T-helper 1 cell treated with Interleukin-12 subunit alpha and Interleukin-12 subunit beta and Interleukin-4 antibody, amounts not matched to agents 30 μg/mL and 1 μg/mL, for 36 hours (primary cell): ENCODE data around the gene PKHD1.

Source experiments
- H3K27ac Mint-ChIP-seq: one replicate; pipeline ENCODE4 v1.8.0; 2021; ENCODE audit warnings: mild to moderate bottlenecking, mixed read lengths
- H3K27me3 Mint-ChIP-seq: one replicate; pipeline ENCODE4 v1.8.0; 2021; ENCODE audit warnings: low read depth, mixed read lengths
- H3K36me3 Mint-ChIP-seq: one replicate; pipeline ENCODE4 v1.8.0; 2021; ENCODE audit warnings: low read depth, mixed read lengths
- H3K4me1 Mint-ChIP-seq: one replicate; pipeline ENCODE4 v1.8.0; 2021; ENCODE audit warnings: low read depth, mixed read lengths
- H3K4me3 Mint-ChIP-seq: one replicate; pipeline ENCODE4 v1.8.0; 2021; ENCODE audit warnings: mild to moderate bottlenecking, moderate library complexity, mixed read lengths
- H3K9me3 Mint-ChIP-seq: one replicate; pipeline ENCODE4 v1.8.0; 2021; ENCODE audit warnings: mixed read lengths

PKHD1 gene

DNA sequence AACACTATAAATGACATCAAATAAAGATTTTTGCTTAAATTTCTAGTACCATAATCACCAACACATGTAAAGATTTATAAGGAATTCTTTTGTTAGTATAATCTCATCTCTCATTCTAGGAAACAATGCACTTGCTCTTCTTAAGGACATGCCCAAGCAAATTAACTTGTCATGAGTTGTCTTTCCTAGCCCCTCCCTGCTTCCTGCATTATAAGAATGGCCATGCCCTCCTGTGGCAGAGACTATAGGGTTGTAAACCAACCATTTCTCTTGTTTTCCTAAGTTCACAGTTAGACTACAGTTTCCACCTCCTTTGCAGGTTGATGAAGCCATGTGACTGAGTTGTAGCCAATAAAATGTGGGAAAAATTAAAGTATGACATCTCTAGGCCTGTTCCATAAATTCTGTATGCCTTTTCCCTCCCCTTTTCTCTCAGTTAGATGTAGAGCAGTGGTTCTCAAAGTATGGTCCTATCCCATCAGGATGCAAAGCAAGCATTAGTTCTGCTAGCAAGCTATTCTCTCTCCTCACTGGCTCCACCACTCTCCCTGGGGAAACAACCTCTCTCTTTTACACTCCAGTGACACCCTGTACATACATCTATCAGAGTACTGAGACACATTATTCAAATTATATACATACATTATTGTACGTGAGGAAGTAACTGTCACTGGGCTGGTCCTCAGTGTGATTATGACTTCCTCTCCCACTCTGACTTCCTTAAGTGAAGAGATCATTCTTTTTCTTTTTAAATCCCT is 295.0 kb downstream of the PKHD1 start:
- H3K4me1 Mint-ChIP-seq = no peaks in the 10 kb centered on the region
- peaks cover 24% of the 10 kb centered on the region for H3K9me3 Mint-ChIP-seq
- H3K4me3 Mint-ChIP-seq = no peak overlapping the region
- no peaks in the 10 kb centered on the region for H3K36me3 Mint-ChIP-seq
- no peak overlapping the region for H3K27ac Mint-ChIP-seq
- no peaks in the 10 kb centered on the region for H3K27me3 Mint-ChIP-seq

DNA sequence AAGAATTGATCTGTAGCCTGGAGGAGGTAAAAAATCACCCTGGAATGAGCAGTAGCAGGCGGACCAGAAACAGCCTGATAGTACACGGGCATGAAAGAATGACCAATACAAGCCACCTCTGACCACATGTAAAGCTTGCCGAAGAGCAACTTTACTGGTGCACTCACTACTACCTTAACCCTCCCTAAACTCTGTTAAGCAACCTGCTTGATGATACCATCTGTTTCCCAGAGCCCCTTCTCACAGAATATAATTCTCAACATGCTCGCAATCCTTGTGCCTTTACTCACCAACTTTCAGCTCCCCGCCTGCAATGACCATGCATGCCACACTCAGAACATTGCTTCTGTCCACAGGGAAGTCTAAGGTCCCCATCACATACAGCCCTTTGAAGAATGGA is 296.5 kb downstream of the PKHD1 start:
- Mint-ChIP-seq H3K4me1 (no peaks in the 10 kb centered on the region), H3K4me3 (no peak overlapping the region), H3K36me3 (no peaks in the 10 kb centered on the region), H3K9me3 (peaks cover 15% of the 10 kb centered on the region), H3K27ac (no peak overlapping the region), H3K27me3 (no peaks in the 10 kb centered on the region)

DNA sequence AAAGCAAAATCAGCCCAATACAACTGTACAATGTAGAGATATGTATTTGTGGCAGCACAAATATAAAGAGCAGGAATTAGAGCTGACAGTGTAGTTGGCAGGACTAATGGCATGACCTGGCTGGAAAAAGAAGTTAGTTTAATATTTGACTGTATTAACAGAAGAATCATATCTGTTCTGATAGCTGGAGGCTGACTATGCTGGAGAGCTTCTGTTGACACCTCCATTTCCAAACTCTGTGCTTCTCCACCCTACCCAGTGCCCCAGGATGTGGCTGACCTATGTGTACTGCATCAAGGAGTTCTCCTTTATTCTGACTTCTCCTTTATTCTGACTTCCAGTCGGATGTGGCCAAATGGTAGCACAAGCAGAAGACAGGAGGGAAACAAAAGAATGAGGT is 299.3 kb downstream of the PKHD1 start:
- Mint-ChIP-seq H3K36me3 (no peaks in the 10 kb centered on the region), H3K9me3 (no peaks in the 10 kb centered on the region), H3K4me1 (no peaks in the 10 kb centered on the region)

GRCh38 chr6:51778666-51779065 is 308.7 kb downstream of the PKHD1 start:
- Mint-ChIP-seq H3K27ac (no peak overlapping the region), H3K4me1 (no peaks in the 10 kb centered on the region), H3K9me3 (no peaks in the 10 kb centered on the region), H3K27me3 (no peaks in the 10 kb centered on the region), H3K4me3 (no peak overlapping the region), H3K36me3 (no peaks in the 10 kb centered on the region)

More for the DNA sequence above, 299.3 kb downstream of the PKHD1 start:
- no peak overlapping the region for H3K27ac Mint-ChIP-seq
- H3K27me3 Mint-ChIP-seq = no peaks in the 10 kb centered on the region
- H3K4me3 Mint-ChIP-seq = no peak overlapping the region

DNA sequence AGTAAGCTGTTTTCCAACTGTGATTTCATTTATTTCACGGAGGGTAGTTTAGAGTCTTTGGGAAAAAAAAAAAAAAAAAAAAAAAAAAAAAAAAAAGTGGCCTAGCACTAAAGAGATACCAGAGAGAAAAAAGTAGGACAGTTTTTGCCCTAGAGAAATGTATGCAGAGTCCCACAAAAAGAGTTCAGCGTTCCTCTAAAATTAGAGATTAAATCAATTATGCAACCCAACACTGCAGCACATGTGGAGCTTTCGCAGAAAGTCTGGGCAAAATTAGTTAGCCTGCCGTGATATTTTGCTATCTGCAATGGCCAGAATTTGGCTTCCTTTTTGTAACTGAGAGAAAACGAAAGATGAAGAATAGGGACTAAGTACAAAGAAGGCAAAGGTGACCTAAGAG is 309.8 kb downstream of the PKHD1 start:
- Mint-ChIP-seq H3K9me3 (no peaks in the 10 kb centered on the region), H3K36me3 (no peaks in the 10 kb centered on the region), H3K27ac (no peak overlapping the region), H3K4me3 (no peak overlapping the region), H3K4me1 (no peaks in the 10 kb centered on the region), H3K27me3 (no peaks in the 10 kb centered on the region)

DNA sequence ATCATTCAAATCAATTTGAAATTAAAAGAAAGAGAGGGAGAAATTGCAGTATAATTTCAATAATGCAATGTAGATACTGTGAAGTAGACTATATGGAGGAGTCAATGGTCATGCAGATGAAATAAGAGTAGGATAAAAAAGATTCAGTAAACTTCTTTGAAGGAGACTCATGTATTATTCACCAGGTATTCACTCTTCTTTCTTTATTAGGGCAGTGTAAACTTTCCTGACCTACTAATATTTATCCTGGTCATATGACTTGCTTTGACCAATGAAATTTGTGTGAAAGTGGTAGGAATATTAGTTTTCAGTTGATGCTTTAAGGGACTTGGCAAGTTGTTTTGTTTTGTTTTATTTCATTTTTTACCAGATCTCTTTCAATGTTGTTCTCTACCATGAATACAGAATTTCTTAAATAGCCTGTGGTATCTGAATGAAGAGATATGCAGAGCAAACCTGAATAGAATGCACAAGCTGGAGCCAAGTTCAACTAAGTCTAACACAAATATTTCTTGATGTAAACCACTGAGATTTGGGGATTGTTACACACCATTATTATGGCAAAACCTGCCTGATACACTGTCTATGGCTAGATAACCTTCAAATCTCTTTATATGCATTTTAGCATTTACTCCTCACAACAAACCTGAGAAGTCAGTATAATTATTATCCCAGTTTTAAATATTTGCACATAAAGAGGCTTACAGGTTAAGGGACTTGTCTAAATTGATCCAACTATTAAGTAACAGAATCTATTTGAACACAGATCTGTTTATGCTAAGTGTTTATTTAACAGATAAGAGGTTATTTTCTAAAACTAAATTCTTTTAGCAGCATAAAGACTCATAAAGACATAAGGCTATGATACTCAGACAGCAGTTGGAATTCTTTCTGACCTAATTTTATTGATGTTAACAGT is 311.2 kb downstream of the PKHD1 start:
- no peaks in the 10 kb centered on the region for H3K27me3 Mint-ChIP-seq
- H3K4me3 Mint-ChIP-seq = no peak overlapping the region
- no peaks in the 10 kb centered on the region for H3K4me1 Mint-ChIP-seq
- no peak overlapping the region for H3K27ac Mint-ChIP-seq
- H3K9me3 Mint-ChIP-seq = no peaks in the 10 kb centered on the region
- H3K36me3 Mint-ChIP-seq = no peaks in the 10 kb centered on the region

- Mint-ChIP-seq H3K36me3 (no peaks in the 10 kb centered on the region), H3K4me1 (no peaks in the 10 kb centered on the region), H3K4me3 (no peak overlapping the region), H3K27ac (no peak overlapping the region), H3K9me3 (no peaks in the 10 kb centered on the region), H3K27me3 (no peaks in the 10 kb centered on the region)
Observed at GRCh38 chr6:51768087-51768486, 319.3 kb downstream of the PKHD1 start.

DNA sequence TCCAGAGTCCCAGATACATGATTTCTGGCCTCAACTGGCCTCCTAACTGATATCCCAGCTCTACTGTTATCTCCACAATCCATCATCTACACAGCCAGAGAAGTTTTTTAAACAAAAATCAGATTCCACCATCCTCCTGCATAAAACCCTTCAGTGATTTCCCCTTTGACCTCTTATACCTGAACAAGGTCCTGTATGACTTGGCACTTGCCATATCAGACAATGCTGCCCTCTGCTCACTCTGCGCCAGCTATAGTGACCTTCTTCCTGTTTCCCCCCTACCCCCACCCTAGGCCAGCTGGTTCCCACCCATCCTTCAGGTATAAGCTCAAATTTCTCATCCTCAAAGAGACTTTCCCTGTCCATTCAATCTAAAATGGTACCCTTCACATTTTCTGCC is 322.2 kb downstream of the PKHD1 start:
- Mint-ChIP-seq H3K27me3 (no peaks in the 10 kb centered on the region), H3K27ac (no peak overlapping the region), H3K4me3 (no peak overlapping the region), H3K36me3 (no peaks in the 10 kb centered on the region), H3K9me3 (no peaks in the 10 kb centered on the region), H3K4me1 (no peaks in the 10 kb centered on the region)

- Mint-ChIP-seq H3K4me1 (no peaks in the 10 kb centered on the region), H3K27me3 (no peaks in the 10 kb centered on the region), H3K27ac (no peak overlapping the region), H3K4me3 (no peak overlapping the region), H3K9me3 (no peaks in the 10 kb centered on the region), H3K36me3 (no peaks in the 10 kb centered on the region)
Observed at GRCh38 chr6:51753635-51754034, 333.8 kb downstream of the PKHD1 start.

DNA sequence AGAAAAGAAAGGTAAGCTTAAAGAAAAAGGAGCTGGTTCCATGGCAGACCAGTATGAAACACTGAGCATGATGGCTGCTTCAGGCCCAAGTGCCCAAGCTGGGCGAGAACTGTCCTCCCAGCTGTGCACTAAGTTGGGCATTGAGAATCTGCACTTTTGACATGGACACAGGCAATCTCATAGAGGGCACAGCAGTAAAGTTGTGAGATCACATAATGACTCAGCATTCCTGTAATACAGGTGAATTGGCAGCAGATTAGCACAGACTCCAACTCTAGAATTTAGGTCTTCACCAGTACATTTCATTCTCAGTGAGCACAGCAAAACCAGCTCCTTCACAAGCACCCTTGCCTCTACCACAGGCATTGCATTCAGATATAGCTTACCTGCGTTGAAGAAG is 343.4 kb downstream of the PKHD1 start:
- Mint-ChIP-seq H3K27ac (no peak overlapping the region), H3K4me1 (no peaks in the 10 kb centered on the region), H3K36me3 (no peaks in the 10 kb centered on the region), H3K27me3 (no peaks in the 10 kb centered on the region), H3K4me3 (no peak overlapping the region), H3K9me3 (no peaks in the 10 kb centered on the region)

DNA sequence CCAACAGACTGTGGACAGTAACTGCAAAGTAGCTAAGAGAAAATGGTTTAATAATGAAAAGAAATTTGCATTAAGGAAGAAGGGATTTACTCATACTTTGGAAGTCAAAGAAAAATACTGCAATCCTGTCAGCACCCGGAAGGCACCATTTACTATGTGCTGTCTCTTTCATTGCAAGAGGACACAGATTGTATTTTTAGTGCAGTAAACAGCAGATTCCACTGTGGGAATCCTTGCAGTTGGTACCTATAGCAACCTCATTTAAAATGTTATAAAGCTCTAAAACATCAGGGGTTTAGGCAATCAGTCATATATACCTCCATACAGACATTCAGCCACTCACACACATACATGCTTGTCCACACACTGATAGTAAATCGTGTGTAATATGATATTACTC is 346.8 kb downstream of the PKHD1 start:
- no peak overlapping the region for H3K27ac Mint-ChIP-seq
- no peaks in the 10 kb centered on the region for H3K4me1 Mint-ChIP-seq
- H3K4me3 Mint-ChIP-seq = no peak overlapping the region
- H3K36me3 Mint-ChIP-seq = no peaks in the 10 kb centered on the region
- no peaks in the 10 kb centered on the region for H3K27me3 Mint-ChIP-seq
- H3K9me3 Mint-ChIP-seq = no peaks in the 10 kb centered on the region

DNA sequence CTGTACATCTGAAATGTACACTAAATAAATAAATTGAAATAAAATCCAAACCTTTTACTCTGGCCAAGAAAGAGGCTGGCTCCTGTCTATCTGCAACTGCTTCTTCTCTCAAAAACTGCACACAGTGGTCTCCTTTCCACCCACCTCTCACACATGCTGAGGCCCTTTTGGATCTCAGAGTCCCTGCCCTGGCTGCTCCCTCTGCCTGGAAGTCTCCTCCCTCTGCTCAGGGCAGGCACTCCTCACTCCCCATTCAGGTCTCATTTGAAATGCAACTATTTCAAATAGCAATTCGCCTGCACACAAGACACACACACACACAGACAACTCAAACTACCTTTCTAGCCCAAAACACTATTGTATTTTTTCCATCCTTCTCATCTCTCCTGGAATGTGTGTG is 348.8 kb downstream of the PKHD1 start:
- H3K4me3 Mint-ChIP-seq = no peak overlapping the region
- no peaks in the 10 kb centered on the region for H3K9me3 Mint-ChIP-seq
- H3K27me3 Mint-ChIP-seq = no peaks in the 10 kb centered on the region
- no peaks in the 10 kb centered on the region for H3K4me1 Mint-ChIP-seq
- H3K27ac Mint-ChIP-seq = no peak overlapping the region
- no peaks in the 10 kb centered on the region for H3K36me3 Mint-ChIP-seq

- no peak overlapping the region for H3K4me3 Mint-ChIP-seq
- no peaks in the 10 kb centered on the region for H3K9me3 Mint-ChIP-seq
- H3K27me3 Mint-ChIP-seq = no peaks in the 10 kb centered on the region
- no peaks in the 10 kb centered on the region for H3K36me3 Mint-ChIP-seq
- H3K4me1 Mint-ChIP-seq = no peaks in the 10 kb centered on the region
- no peak overlapping the region for H3K27ac Mint-ChIP-seq
Observed at GRCh38 chr6:51737580-51738360, 349.6 kb downstream of the PKHD1 start.

DNA sequence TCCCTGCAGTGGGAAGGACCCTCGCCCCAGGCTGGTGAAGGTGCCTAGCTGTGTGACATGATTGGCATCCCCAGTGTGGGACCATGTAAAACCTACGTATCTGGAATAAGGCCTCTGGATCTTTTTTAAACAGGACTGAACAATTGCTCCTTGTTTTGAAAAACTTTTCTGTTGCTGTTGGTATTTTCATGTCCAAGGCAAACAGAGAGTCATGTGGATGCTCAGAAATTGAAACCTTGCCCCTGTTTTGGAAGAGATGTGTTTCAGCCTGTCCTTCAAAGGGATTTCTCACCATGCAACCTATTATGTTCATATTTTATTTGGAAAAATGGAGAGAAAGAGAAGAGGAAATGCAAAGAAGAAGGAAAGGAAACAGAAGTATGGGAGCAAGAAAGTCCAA is 362.3 kb downstream of the PKHD1 start:
- no peaks in the 10 kb centered on the region for H3K27me3 Mint-ChIP-seq
- H3K27ac Mint-ChIP-seq = no peak overlapping the region
- no peak overlapping the region for H3K4me3 Mint-ChIP-seq
- no peaks in the 10 kb centered on the region for H3K9me3 Mint-ChIP-seq
- H3K4me1 Mint-ChIP-seq = no peaks in the 10 kb centered on the region
- no peaks in the 10 kb centered on the region for H3K36me3 Mint-ChIP-seq
